ENCODE results near the gene RORB. TPM values are rescaled to one million over a fixed set of nuclear protein-coding genes. Genes with fewer than 3 reads are reported as not detected.

The RORB gene
- total RNA-seq, 4 donors from 2014 or later: 0.45 to 10.0 (median 0.81) TPM

DNA sequence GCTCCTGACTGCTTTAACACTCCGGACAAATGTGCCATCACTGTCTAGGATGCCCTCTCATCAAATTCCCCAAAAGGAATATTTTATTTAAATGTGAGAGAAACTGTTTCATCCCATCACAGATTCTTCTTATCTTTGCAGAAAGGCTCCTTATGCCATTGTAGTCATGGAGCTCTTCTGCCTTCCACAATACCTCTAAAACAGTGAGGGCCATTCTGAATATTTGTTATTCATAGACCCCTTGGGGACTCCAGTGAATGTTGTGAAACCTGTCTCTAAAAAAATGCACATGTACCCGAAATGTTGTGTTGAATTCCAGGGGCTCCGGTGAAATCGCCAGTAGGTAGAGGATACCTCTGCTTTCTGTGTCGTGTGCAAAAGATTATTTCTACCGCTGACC is 176.9 kb downstream of the RORB start:
- Histone ChIP-seq H3K4me3 (no peak overlapping the region), H3K4me1 (no peaks in the 10 kb centered on the region), H3K27me3 (no peaks in the 10 kb centered on the region), H3K27ac (no peak overlapping the region), H3K9me3 (no peaks in the 10 kb centered on the region), H3K36me3 (no peaks in the 10 kb centered on the region)
- WGBS, 2 donors (ENCODE audit: low coverage in 1 of 2): 84 to 97% methylated on average over 3 to 6 of the region's 6 CpGs
- TF ChIP-seq POLR2AphosphoS5 (IDR thresholded peaks at IDR 0.05) (no peak), EP300 (IDR thresholded peaks at IDR 0.05) (no peak), CTCF (IDR thresholded peaks at IDR 0.05) (no peak), POLR2A (IDR thresholded peaks at IDR 0.05) (no peak)
- no peak for ATAC-seq

DNA sequence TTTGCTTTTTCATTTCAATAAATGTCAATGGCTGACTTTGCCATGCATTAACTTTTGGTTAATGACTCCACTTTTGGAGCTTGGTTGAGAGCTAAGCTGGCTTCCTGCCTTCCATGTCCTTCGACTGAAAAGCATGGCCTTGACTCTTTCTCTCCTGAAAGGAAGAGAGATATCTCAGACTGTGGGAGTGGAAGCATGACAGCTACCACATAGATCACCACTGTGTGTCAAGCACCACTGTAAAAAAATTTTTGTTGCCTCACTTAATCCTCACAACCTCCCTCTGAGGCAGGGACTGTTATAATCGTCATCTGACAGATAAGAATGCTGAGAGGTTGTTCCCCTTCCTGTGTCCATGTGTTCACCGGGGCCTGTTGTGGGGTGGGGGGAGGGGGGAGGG is 184.8 kb downstream of the RORB start:
- Histone ChIP-seq H3K27ac (no peak overlapping the region), H3K36me3 (no peaks in the 10 kb centered on the region), H3K9me3 (no peaks in the 10 kb centered on the region), H3K4me1 (no peaks in the 10 kb centered on the region), H3K4me3 (no peak overlapping the region), H3K27me3 (no peaks in the 10 kb centered on the region)
- no peak for TF ChIP-seq EP300 (IDR thresholded peaks at IDR 0.05)
- TF ChIP-seq CTCF (IDR thresholded peaks at IDR 0.05): no peak
- no peak for TF ChIP-seq POLR2AphosphoS5 (IDR thresholded peaks at IDR 0.05)
- TF ChIP-seq POLR2A (IDR thresholded peaks at IDR 0.05): no peak
- WGBS, 2 donors (ENCODE audit: low coverage in 1 of 2): 29% methylated on average over 1 of the region's 3 CpGs; no CpG with 5 or more reads in 1 of the 2 donors
- ATAC-seq: no peak

DNA sequence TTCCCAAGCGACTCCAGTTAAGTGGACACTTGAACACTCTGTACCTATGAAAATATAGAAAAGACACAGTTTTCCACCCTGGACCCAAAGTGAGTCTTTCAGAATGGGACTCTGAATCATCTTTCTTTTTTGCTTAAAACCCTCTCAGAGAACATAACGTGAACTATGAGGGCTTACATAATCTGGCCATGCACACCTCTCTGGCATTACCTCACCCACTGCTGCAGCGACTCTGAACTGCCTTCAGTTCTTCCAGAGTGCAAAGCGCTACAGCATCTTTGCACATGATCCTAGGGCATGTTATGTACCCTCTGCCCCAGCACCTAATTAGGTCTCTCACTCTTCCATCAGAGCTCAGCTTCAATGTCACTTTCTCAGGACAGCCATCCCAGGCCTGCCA is 186.2 kb downstream of the RORB start:
- no peaks in the 10 kb centered on the region for H3K4me1 ChIP-seq
- no peaks in the 10 kb centered on the region for H3K36me3 ChIP-seq
- no peaks in the 10 kb centered on the region for H3K9me3 ChIP-seq
- no peak overlapping the region for H3K4me3 ChIP-seq
- no peak for TF ChIP-seq POLR2AphosphoS5 (IDR thresholded peaks at IDR 0.05)
- TF ChIP-seq POLR2A (IDR thresholded peaks at IDR 0.05): no peak
- TF ChIP-seq CTCF (IDR thresholded peaks at IDR 0.05): no peak
- no peak for TF ChIP-seq EP300 (IDR thresholded peaks at IDR 0.05)
- no peaks in the 10 kb centered on the region for H3K27me3 ChIP-seq
- WGBS, 2 donors (ENCODE audit: low coverage in 1 of 2): 73 to 89% methylated on average over 4 of the region's 4 CpGs
- no peak overlapping the region for H3K27ac ChIP-seq
- ATAC-seq: no peak

DNA sequence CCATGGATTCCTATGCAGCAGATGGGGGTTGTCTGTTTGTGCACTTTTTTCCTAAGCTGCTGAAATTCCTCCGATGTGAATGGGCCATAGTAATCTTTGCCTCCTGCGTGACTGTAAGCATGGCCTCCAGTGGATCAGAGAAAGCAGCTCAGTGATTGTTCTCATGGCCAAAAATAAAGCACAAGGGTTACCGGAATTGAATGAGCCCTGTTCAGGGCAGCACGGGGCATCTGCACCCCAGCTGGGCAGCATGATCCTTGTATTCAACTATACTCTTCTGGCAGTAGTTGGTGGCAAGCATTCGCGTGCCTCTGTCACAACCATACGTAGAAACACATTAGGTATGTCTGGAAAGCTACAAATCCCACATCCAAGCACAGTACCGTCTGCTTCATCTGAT is 193.9 kb downstream of the RORB start:
- Histone ChIP-seq H3K27me3 (no peaks in the 10 kb centered on the region), H3K9me3 (no peaks in the 10 kb centered on the region), H3K4me3 (no peak overlapping the region), H3K27ac (no peak overlapping the region), H3K4me1 (no peaks in the 10 kb centered on the region), H3K36me3 (no peaks in the 10 kb centered on the region)
- TF ChIP-seq EP300 (IDR thresholded peaks at IDR 0.05): no peak
- no peak for TF ChIP-seq POLR2A (IDR thresholded peaks at IDR 0.05)
- no peak for TF ChIP-seq POLR2AphosphoS5 (IDR thresholded peaks at IDR 0.05)
- no peak for TF ChIP-seq CTCF (IDR thresholded peaks at IDR 0.05)
- no peak for ATAC-seq
- 67 to 77% methylated on average over 4 to 7 of the region's 8 CpGs for WGBS, 2 donors (ENCODE audit: low coverage in 1 of 2)

DNA sequence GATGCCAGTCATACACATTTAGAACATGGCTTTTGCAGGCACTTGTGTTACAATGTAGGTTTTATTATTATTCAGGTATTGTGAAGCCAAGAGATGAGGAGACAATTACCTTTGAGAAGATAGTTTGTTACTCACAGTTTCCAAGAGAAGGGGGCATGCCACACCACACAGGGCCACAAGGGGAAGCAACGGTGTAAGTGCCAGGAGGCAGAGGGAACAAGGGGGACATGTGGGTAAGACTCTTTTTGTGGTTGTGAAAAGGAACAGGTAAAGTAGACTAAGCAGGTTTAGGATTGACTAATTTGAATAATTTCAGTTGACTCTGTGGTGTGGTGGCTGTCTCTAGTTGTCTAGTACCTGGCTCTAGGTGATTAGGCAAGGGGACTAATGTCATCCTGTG is 199.4 kb downstream of the RORB start:
- Histone ChIP-seq H3K9me3 (no peaks in the 10 kb centered on the region), H3K4me3 (no peak overlapping the region), H3K4me1 (no peaks in the 10 kb centered on the region), H3K36me3 (no peaks in the 10 kb centered on the region), H3K27me3 (no peaks in the 10 kb centered on the region), H3K27ac (no peak overlapping the region)
- no peak for ATAC-seq
- 67 to 100% methylated on average over 1 of the region's 1 CpG for WGBS, 2 donors (ENCODE audit: low coverage in 1 of 2)
- TF ChIP-seq CTCF (IDR thresholded peaks at IDR 0.05) (no peak), EP300 (IDR thresholded peaks at IDR 0.05) (no peak), POLR2AphosphoS5 (IDR thresholded peaks at IDR 0.05) (no peak), POLR2A (IDR thresholded peaks at IDR 0.05) (no peak)

All from gastroesophageal sphincter (tissue), 4 donors.